NCI-H1105 (cell line): Measurements from ENCODE around the gene TTLL7.

Source experiments
- DNase-seq: peaks from one replicate; lab custom pipeline; 2025; lab: John Stamatoyannopoulos, UW

Gene TTLL7

DNA sequence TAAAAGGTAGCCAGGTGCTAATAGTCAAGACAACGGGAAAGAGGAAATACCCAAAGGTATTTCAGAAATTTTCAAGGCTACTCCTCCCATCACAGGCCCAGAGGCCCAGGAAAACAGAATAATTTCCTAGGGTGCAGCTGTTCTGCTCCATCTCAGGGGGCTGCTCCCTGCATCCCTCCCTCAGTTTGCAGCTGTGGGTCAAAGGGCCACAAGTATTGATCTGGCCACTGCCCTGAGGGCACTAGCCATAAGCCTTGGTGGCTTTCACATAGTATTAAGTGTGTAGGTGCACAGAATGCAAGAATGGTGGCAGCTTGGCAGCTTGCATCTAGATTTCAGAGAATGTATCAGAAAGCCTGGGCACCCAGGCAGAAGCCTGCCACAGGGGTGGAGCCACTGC is 179.5 kb downstream of the TTLL7 start:
- no peak for DNase-seq

DNA sequence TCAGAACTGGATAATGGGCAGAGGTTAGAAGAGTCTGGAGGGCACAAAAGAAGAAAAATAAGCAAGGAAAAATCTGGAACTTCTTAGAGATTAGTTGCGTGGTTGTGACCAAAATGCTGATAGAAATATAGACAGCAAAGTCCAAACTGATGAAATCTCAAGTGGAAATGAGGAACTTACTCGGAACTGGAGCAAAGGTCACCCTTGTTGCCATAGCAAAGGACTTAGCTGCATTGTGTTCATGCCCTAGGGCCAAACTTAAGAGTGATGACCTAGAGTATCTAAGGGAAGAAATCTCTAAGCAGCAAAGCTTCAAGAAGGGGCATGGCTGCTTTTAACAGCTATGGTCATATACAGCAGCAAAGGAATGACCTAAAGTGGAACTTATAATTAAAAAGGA is 180.0 kb downstream of the TTLL7 start:
- DNase-seq = no peak

DNA sequence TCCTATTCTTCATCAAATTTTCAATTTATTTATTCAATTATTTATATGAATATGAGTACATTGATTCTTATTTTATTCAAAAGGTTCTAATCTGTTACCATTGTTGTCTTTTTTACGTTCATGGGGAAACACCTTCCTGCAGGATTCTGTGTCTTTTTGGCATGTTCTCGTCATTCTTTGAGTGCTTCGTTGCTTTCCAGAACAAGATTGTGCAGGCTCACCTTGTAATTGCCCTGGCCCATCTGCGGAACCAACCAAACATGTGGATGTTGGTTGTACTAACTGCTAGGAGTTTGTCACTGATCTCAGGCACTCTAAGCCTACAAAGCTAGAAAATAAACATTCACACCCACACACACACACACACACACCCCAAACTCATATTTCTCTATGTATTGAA is 182.1 kb downstream of the TTLL7 start:
- DNase-seq = no peak

DNA sequence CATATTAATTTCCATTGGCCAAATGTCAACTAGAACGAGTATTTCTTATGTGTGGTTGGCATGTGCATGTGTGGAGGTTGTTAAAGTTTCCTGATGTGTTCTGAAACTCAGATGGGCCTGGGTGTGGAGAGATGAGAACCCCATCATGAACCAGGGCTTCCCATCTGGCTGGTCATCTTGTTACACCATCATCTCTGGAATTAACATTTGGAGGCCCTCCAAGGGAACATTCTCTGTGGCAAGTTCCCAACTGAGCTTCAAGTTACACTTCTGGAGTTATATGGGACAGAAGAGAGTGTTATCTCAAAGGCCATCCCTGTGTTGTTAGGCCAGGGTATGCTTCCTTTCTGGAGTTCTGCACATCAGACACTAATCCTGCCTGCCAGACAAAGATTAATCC is 183.6 kb downstream of the TTLL7 start:
- no peak for DNase-seq
